ENCODE measurements around the gene MEIOSIN. TPM values are rescaled to one million over a fixed set of nuclear protein-coding genes. Genes with fewer than 3 reads are reported as not detected.
A peak's percentile ranks its signal among the peaks of the same experiment; 100 is the strongest.

Gene MEIOSIN
- total RNA-seq, 2 donors from 2014 or later, result not detected

DNA sequence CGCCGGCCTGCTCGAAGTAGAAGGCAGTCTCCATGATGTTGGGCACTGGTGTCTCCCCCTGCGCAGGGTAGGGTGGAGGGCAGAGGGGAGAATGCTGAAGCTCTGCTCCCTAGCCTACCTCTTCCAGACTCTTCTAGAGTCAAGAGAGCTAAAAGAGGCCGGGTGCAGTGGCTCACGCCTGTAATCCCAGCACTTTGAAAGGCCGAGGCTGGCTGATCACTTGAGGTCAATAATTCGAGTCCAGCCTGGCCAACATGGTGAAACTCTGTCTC is 71.7 kb downstream of the MEIOSIN start:
- Histone ChIP-seq H3K4me1 (ENCODE audit: control insufficient read depth, insufficient read depth, low read length) (no peaks in the 10 kb centered on the region), H3K9me3 (ENCODE audit: control insufficient read depth, low read length) (no peaks in the 10 kb centered on the region), H3K36me3 (ENCODE audit: control insufficient read depth, insufficient read depth, low read length) (no peaks in the 10 kb centered on the region), H3K4me3 (ENCODE audit: low read length) (no peak overlapping the region), H3K9ac (ENCODE audit: extremely low read depth, low read length, poor library complexity, severe bottlenecking) (no peak overlapping the region), H3K27ac (ENCODE audit: low read depth, low read length) (no peak overlapping the region), H3K27me3 (ENCODE audit: control insufficient read depth, insufficient read depth, low read length, poor library complexity, severe bottlenecking) (no peaks in the 10 kb centered on the region)
- Mint-ChIP-seq H3K36me3 (ENCODE audit: low read depth) (no peaks in the 10 kb centered on the region), H3K4me3 (no peak overlapping the region), H3K27ac (no peak overlapping the region), H3K9me3 (no peaks in the 10 kb centered on the region), H3K4me1 (no peaks in the 10 kb centered on the region), H3K27me3 (ENCODE audit: insufficient read depth) (peaks cover 18% of the 10 kb centered on the region)
- TF ChIP-seq CTCF (conservative IDR thresholded peaks at IDR 0.05), result no peak
- 94 to 96% methylated on average over 5 to 8 of the region's 8 CpGs for WGBS, 2 experiments (ENCODE audit: insufficient coverage in 1 of 2, insufficient read length in 1 of 2)
- no peak for DNase-seq

- no peak for DNase-seq
- TF ChIP-seq CTCF (conservative IDR thresholded peaks at IDR 0.05), result no peak
- no peaks in the 10 kb centered on the region for H3K27me3 ChIP-seq (ENCODE audit: control insufficient read depth, insufficient read depth, low read length, poor library complexity, severe bottlenecking)
- H3K9me3 Mint-ChIP-seq, result no peaks in the 10 kb centered on the region
- no peak overlapping the region for H3K27ac Mint-ChIP-seq
- H3K36me3 ChIP-seq (ENCODE audit: control insufficient read depth, insufficient read depth, low read length), result no peaks in the 10 kb centered on the region
- H3K9me3 ChIP-seq (ENCODE audit: control insufficient read depth, low read length), result no peaks in the 10 kb centered on the region
- H3K4me3 ChIP-seq (ENCODE audit: low read length), result no peak overlapping the region
- no peak overlapping the region for H3K27ac ChIP-seq (ENCODE audit: low read depth, low read length)
- H3K4me3 Mint-ChIP-seq, result no peak overlapping the region
- no peaks in the 10 kb centered on the region for H3K4me1 ChIP-seq (ENCODE audit: control insufficient read depth, insufficient read depth, low read length)
- no peaks in the 10 kb centered on the region for H3K4me1 Mint-ChIP-seq
- H3K36me3 Mint-ChIP-seq (ENCODE audit: low read depth), result no peaks in the 10 kb centered on the region
- H3K9ac ChIP-seq (ENCODE audit: extremely low read depth, low read length, poor library complexity, severe bottlenecking), result no peak overlapping the region
- H3K27me3 Mint-ChIP-seq (ENCODE audit: insufficient read depth), result peaks cover 18% of the 10 kb centered on the region
Measured at GRCh38 chr19:45805719-45806118, 72.5 kb downstream of the MEIOSIN start.

- DNase-seq, result peak; percentile 71
- Mint-ChIP-seq H3K4me1 (peaks cover 1% of the 10 kb centered on the region), H3K4me3 (no peak overlapping the region), H3K27ac (peak overlapping the region; percentile 46), H3K9me3 (no peaks in the 10 kb centered on the region), H3K36me3 (ENCODE audit: low read depth) (peaks cover 2% of the 10 kb centered on the region), H3K27me3 (ENCODE audit: insufficient read depth) (peaks cover 7% of the 10 kb centered on the region)
- Histone ChIP-seq H3K9ac (ENCODE audit: extremely low read depth, low read length, poor library complexity, severe bottlenecking) (no peak overlapping the region), H3K36me3 (ENCODE audit: control insufficient read depth, insufficient read depth, low read length) (no peaks in the 10 kb centered on the region), H3K27me3 (ENCODE audit: control insufficient read depth, insufficient read depth, low read length, poor library complexity, severe bottlenecking) (no peaks in the 10 kb centered on the region), H3K27ac (ENCODE audit: low read depth, low read length) (no peak overlapping the region), H3K4me3 (ENCODE audit: low read length) (no peak overlapping the region), H3K9me3 (ENCODE audit: control insufficient read depth, low read length) (no peaks in the 10 kb centered on the region), H3K4me1 (ENCODE audit: control insufficient read depth, insufficient read depth, low read length) (no peaks in the 10 kb centered on the region)
- 68 to 78% methylated on average over 3 to 6 of the region's 7 CpGs for WGBS, 2 experiments (ENCODE audit: insufficient coverage in 1 of 2, insufficient read length in 1 of 2)
- no peak for TF ChIP-seq CTCF (conservative IDR thresholded peaks at IDR 0.05)
Measured at GRCh38 chr19:45809643-45810159, 76.5 kb downstream of the MEIOSIN start.
